Activated B cell treated with CpG ODN at 0.5 μM for 24 hours (primary cell): ENCODE data around the gene HSDL2. TPM values are rescaled to one million over a fixed set of nuclear protein-coding genes. Genes with fewer than 3 reads are reported as not detected.

Experiments
- ATAC-seq: fragments of 200-7000 bp; cut with Tn5 transposase; one replicate; pipeline ENCODE4 v1.10.0; 2021; ENCODE audit warnings: low read depth, mild to moderate bottlenecking, moderate library complexity
- CTCF ChIA-PET: fragments of 350-600 bp; sonication (Branson Sonifier 250); formaldehyde crosslinking; loops from one replicate; lab custom pipeline; 2021; ENCODE audit warnings: antibody characterized with exemption; lab: Charles Lee
- POLR2A ChIA-PET: fragments of 350-600 bp; sonication (Branson Sonifier 250); formaldehyde crosslinking; loops from one replicate; lab custom pipeline; 2021; ENCODE audit warnings: antibody characterized with exemption; lab: Charles Lee
- DNase-seq: peaks from one replicate; pipeline ENCODE4 v3.0.0; 2022
- H3K27ac Mint-ChIP-seq: one replicate; pipeline ENCODE4 v1.8.0; 2020; ENCODE audit warnings: mixed read lengths
- H3K27me3 Mint-ChIP-seq: one replicate; pipeline ENCODE4 v1.8.0; 2021; ENCODE audit warnings: mixed read lengths
- H3K36me3 Mint-ChIP-seq: one replicate; pipeline ENCODE4 v1.8.0; 2021; ENCODE audit warnings: low read depth, mixed read lengths
- H3K4me1 Mint-ChIP-seq: one replicate; pipeline ENCODE4 v1.8.0; 2021; ENCODE audit warnings: mixed read lengths
- H3K4me3 Mint-ChIP-seq: one replicate; pipeline ENCODE4 v1.8.0; 2020; ENCODE audit warnings: mild to moderate bottlenecking, mixed read lengths
- H3K9me3 Mint-ChIP-seq: one replicate; pipeline ENCODE4 v1.8.0; 2020; ENCODE audit warnings: mixed read lengths
- intact Hi-C: fragments of 100-400 bp; cut with micrococcal nuclease; formaldehyde crosslinking; loops from one replicate; pipeline ENCODE4 v1.15.1; 2024
- total RNA-seq: library from RNA; stranded (reverse); gene quantifications from 2 replicates; pipeline ENCODE4 v1.2.3, GENCODE V29; 2022
- TF ChIP-seq, protein P1 (sequence below): fragments of 200-600 bp; IDR thresholded peaks from one replicate; pipeline ENCODE4 v1.8.0; 2022; ENCODE audit warnings: antibody characterized with exemption, mild to moderate bottlenecking

HSDL2 gene
- total RNA-seq, 1 donor from 2014 or later: 11.3 TPM

DNA sequence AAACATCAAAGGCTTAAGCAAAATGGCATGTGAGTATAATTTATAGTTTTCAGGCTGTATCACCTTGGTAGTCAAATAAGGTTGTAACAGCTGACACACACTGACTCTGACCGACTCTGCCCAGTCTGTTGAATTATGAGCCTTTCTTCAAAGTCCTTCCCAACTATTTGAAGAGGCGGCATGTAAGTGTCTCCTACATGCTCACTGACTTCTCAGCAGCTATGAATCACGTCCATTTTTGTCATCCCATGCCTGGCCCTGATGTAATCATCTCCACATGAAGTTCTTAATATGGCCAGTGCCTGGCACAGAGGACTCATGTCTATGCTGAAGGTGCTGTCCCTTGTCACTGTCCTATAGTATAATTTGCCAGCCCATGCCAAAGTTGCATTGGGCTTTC, 41.3 kb upstream of the HSDL2 start:
- Mint-ChIP-seq H3K27me3 (no peaks in the 10 kb centered on the region), H3K36me3 (peaks cover 2% of the 10 kb centered on the region), H3K27ac (no peak overlapping the region), H3K9me3 (no peaks in the 10 kb centered on the region), H3K4me3 (no peak overlapping the region), H3K4me1 (peaks cover 4% of the 10 kb centered on the region)
- ChIA-PET CTCF (no interaction called here), POLR2A (no interaction called here)
- no peak for ATAC-seq
- TF ChIP-seq, protein P1, sequence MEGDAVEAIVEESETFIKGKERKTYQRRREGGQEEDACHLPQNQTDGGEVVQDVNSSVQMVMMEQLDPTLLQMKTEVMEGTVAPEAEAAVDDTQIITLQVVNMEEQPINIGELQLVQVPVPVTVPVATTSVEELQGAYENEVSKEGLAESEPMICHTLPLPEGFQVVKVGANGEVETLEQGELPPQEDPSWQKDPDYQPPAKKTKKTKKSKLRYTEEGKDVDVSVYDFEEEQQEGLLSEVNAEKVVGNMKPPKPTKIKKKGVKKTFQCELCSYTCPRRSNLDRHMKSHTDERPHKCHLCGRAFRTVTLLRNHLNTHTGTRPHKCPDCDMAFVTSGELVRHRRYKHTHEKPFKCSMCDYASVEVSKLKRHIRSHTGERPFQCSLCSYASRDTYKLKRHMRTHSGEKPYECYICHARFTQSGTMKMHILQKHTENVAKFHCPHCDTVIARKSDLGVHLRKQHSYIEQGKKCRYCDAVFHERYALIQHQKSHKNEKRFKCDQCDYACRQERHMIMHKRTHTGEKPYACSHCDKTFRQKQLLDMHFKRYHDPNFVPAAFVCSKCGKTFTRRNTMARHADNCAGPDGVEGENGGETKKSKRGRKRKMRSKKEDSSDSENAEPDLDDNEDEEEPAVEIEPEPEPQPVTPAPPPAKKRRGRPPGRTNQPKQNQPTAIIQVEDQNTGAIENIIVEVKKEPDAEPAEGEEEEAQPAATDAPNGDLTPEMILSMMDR: no peak
- DNase-seq: no peak
- intact Hi-C loops: loop anchor here (10.0 kb wide), 1 partner anchor 414 kb away; no protein-coding TSS in a partner anchor

DNA sequence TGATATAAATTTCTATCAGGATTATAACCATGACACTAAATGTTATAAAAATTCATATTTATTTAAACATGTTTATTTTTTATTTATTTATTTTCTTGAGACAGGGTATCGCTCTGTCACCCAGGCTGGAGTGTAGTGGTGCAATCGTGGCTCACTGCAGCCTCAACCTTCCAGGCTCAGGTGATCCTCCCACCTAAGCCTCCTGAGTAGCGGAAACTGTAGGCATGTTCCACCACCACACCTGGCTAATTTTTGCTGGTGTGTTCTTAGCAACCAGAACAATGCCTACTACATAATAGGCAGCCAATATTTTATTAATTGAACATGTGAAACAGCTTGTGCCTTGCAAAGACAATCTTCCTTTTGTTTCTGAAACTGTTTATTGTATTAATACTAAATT, 40.0 kb upstream of the HSDL2 start:
- no peaks in the 10 kb centered on the region for H3K27me3 Mint-ChIP-seq
- no peak for ATAC-seq
- ChIA-PET CTCF (no interaction called here), POLR2A (no interaction called here)
- H3K27ac Mint-ChIP-seq: no peak overlapping the region
- no peak for DNase-seq
- no peaks in the 10 kb centered on the region for H3K4me1 Mint-ChIP-seq
- no peak overlapping the region for H3K4me3 Mint-ChIP-seq
- intact Hi-C loops: loop anchor here (10.0 kb wide), 1 partner anchor 415 kb away; no protein-coding TSS in a partner anchor
- H3K36me3 Mint-ChIP-seq: no peaks in the 10 kb centered on the region
- TF ChIP-seq, protein P1: no peak
- H3K9me3 Mint-ChIP-seq: no peaks in the 10 kb centered on the region

DNA sequence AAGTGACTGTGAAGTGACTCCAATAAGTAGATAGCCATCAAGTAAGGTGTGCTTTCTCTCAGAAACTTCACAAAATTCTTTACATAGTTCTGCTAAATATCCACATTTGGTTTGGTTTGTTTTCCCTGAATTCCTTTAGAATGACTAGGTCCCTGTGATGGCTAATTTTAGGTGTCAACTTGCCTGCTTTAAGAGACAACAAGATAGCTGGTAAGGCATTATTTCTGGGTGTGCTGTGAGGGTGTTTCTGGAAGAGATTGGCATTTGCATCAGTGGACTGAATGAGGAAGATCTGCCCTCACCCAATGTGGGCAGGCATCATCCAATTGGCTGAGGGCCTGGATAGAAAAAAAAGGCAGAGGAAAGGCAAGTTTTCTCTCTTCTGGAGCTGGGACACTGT, 38.2 kb upstream of the HSDL2 start:
- Mint-ChIP-seq H3K4me1 (no peaks in the 10 kb centered on the region), H3K36me3 (no peaks in the 10 kb centered on the region), H3K27me3 (no peaks in the 10 kb centered on the region), H3K27ac (no peak overlapping the region), H3K4me3 (no peak overlapping the region), H3K9me3 (no peaks in the 10 kb centered on the region)
- DNase-seq: no peak
- intact Hi-C loops: no loop called here
- ChIA-PET CTCF (interaction anchor here (1.3 kb wide), 1 partner anchor 25 kb away, joined by 3 read pairs; no protein-coding TSS in a partner anchor), POLR2A (no interaction called here)
- ATAC-seq: no peak
- TF ChIP-seq, protein P1: no peak

DNA sequence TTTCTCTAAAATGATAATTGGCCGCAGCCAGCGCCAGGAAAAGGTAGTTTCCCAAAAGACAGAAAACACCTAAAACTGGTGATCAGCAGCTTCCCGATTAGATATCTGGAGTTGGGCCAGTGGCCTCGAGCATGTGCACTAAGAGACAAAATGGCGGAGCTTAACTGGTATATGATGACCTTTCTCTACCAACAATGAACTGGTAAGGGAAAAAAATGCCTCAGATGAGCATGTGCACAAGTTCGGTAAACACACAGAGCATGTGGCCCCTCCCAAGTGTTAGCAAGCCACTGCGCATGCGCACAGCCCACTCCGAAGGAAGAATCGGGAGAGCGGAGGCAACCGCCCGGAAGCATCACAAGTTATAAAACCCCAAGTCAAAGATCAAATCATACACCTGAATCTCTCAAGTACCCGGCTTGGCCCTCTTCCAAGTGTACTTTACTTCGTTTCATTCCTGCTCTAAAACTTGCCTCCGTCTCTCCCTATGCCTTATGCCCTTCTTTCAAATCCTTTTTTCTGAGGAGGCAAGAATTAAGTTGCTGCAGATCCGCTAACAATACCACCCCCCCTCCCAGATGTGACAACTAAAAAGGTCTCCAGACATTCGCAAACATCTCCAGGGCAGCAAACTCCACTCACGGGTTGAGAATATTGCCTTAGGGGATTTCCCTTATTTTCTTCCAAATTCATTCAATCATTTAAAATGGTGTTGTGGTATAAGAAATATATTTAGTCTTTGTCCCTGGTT, 31.5 kb upstream of the HSDL2 start:
- DNase-seq (peak; percentile 53), ATAC-seq (peak; percentile 74)
- Mint-ChIP-seq H3K27ac (peak overlapping the region; percentile 62), H3K27me3 (peaks cover 4% of the 10 kb centered on the region), H3K4me1 (peaks cover 9% of the 10 kb centered on the region), H3K4me3 (peak overlapping the region; percentile 83), H3K36me3 (no peaks in the 10 kb centered on the region), H3K9me3 (no peaks in the 10 kb centered on the region)
- TF ChIP-seq, protein P1: no peak
- POLR2A ChIA-PET: interaction anchor here (0.5 kb wide), 1 partner anchor 23 kb away, joined by 3 read pairs; no protein-coding TSS in a partner anchor
- intact Hi-C loops: loop anchor here (1.0 kb wide), 1 partner anchor 14 kb away; no protein-coding TSS in a partner anchor
- CTCF ChIA-PET: no interaction called here

DNA sequence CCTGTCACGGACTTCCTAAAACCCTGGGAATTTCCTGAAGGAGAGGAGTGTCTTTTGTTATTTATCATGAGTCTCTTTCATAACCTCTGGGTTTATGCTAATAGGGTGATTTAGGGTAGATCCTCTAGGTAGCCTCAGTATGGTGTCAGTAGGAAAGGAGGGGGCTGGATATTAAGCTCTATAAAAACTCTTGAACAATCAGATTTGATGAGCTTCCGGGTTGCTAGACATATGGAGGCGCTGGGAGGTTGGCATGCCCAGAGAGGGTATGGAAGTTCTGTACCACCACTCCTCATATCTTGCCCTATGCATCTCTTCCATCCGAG, 30.9 kb upstream of the HSDL2 start:
- TF ChIP-seq, protein P1: no peak
- H3K27ac Mint-ChIP-seq: no peak overlapping the region
- no peaks in the 10 kb centered on the region for H3K9me3 Mint-ChIP-seq
- intact Hi-C loops: no loop called here
- H3K4me3 Mint-ChIP-seq: peak overlapping the region; percentile 83
- no peaks in the 10 kb centered on the region for H3K36me3 Mint-ChIP-seq
- CTCF ChIA-PET: no interaction called here
- ATAC-seq (no peak), DNase-seq (no peak)
- POLR2A ChIA-PET: no interaction called here
- H3K4me1 Mint-ChIP-seq: peaks cover 9% of the 10 kb centered on the region
- peaks cover 4% of the 10 kb centered on the region for H3K27me3 Mint-ChIP-seq
